Kidney (tissue), 14 donors: ENCODE data around the gene EFNA3. TPM values are rescaled to one million over a fixed set of nuclear protein-coding genes. Genes with fewer than 3 reads are reported as not detected.

Experiments used
- DNase-seq, 5 donors: peaks; one replicate each; pipeline ENCODE4 v3.0.0-alpha.2; 2013 to 2020
- FAIRE-seq: peaks from 2 replicates; lab custom pipeline; 2012; peaks lifted over from hg19 to GRCh38; lab: Jason Lieb, UNC
- H3K27ac ChIP-seq, 2 donors: one replicate each; pipeline ENCODE4 v1.7.0; 2013; ENCODE audit warnings: low read depth in 2 of 2, low read length in 2 of 2, inconsistent platforms in 1 of 2
- H3K27me3 ChIP-seq: one replicate; pipeline ENCODE4 v1.7.1; 2013; ENCODE audit warnings: low read length, inconsistent platforms; ENCODE audit not compliant: control insufficient read depth, insufficient read depth
- H3K36me3 ChIP-seq, 3 donors: one replicate each; pipeline versions ENCODE4 v1.7.0 to v1.7.1; 2013; ENCODE audit warnings: low read length in 3 of 3, control low read depth in 1 of 3, inconsistent platforms in 1 of 3; ENCODE audit not compliant: insufficient read depth in 3 of 3, control insufficient read depth in 2 of 3
- H3K4me1 ChIP-seq, 3 donors: one replicate each; pipeline versions ENCODE4 v1.7.0 to v1.7.1; 2013; ENCODE audit warnings: low read length in 3 of 3, inconsistent platforms in 1 of 3, low read depth in 1 of 3; ENCODE audit not compliant: control insufficient read depth in 2 of 3, insufficient read depth in 2 of 3
- H3K4me3 ChIP-seq, 3 donors: one replicate each; pipeline versions ENCODE4 v1.7.0 to v1.8.1; 2013; ENCODE audit warnings: low read length in 3 of 3, control low read depth in 1 of 3, inconsistent platforms in 1 of 3
- H3K9ac ChIP-seq, 3 donors: one replicate each; pipeline versions ENCODE4 v1.7.0 to v1.7.1; 2013; ENCODE audit warnings: low read length in 3 of 3, control low read depth in 1 of 3, inconsistent platforms in 1 of 3
- H3K9me3 ChIP-seq, 3 donors: one replicate each; pipeline versions ENCODE4 v1.7.0 to v1.7.1; 2013; ENCODE audit warnings: low read length in 3 of 3, control low read depth in 1 of 3, inconsistent platforms in 1 of 3; ENCODE audit not compliant: control insufficient read depth in 2 of 3, insufficient read depth in 1 of 3
- intact Hi-C: fragments of 100-400 bp; cut with DNase I; formaldehyde crosslinking; loops from one replicate; pipeline ENCODE4 v1.11.1; 2022
- polyA plus RNA-seq: library from polyadenylated mRNA; stranded (reverse); fragments of 350-450 nt; fragmentation: Illumina TruSeq; extraction: RNeasy Lipid Tissue Mini Kit (QIAGEN cat#74804); gene quantifications from one replicate; pipeline ENCODE4 v1.2.3, GENCODE V29; 2014; ENCODE audit warnings: low read depth, low replicate concordance; ENCODE audit not compliant: insufficient read depth
- total RNA-seq: library from RNA; stranded (reverse); fragmentation: NEBNext Ultra II Directional; extraction: Animal tissue kit (Norgen Biotek cat#: 25700); gene quantifications from one replicate; pipeline ENCODE4 v1.2.1, GENCODE V29; 2021
- TF ChIP-seq, protein P1 (sequence below): IDR thresholded peaks from 3 replicates; pipeline ENCODE4 v1.5.1; 2012; ENCODE audit warnings: mild to moderate bottlenecking, moderate library complexity, borderline replicate concordance; ENCODE audit not compliant: insufficient read depth; ENCODE audit errors: extremely low read depth
- donor health status: control.
- donor health status: control.
- donor health status: control.
- donor health status: control.
- donor health status: control.
- donor health status: DM: yes; HTN: yes; CAD: no.
- donor health status: Normal renal cell carcinoma (clear cell type).

Gene EFNA3
- total and polyA plus RNA-seq, 2 donors from 2014 or later: 1.2 to 1.7 TPM

- Histone ChIP-seq H3K9ac (no peak overlapping the region), H3K4me3 (no peak overlapping the region), H3K4me1 (peaks cover 0 to 12% (median 10%) of the 10 kb centered on the region in 3 donors), H3K9me3 (no peaks in the 10 kb centered on the region), H3K36me3 (no peaks in the 10 kb centered on the region), H3K27ac (no peak overlapping the region), H3K27me3 (peaks cover 3% of the 10 kb centered on the region)
- FAIRE-seq (no peak), DNase-seq (peak in 2 of 5 donors; percentile 56 to 73)
- intact Hi-C loops: no loop called here
- TF ChIP-seq, protein P1, sequence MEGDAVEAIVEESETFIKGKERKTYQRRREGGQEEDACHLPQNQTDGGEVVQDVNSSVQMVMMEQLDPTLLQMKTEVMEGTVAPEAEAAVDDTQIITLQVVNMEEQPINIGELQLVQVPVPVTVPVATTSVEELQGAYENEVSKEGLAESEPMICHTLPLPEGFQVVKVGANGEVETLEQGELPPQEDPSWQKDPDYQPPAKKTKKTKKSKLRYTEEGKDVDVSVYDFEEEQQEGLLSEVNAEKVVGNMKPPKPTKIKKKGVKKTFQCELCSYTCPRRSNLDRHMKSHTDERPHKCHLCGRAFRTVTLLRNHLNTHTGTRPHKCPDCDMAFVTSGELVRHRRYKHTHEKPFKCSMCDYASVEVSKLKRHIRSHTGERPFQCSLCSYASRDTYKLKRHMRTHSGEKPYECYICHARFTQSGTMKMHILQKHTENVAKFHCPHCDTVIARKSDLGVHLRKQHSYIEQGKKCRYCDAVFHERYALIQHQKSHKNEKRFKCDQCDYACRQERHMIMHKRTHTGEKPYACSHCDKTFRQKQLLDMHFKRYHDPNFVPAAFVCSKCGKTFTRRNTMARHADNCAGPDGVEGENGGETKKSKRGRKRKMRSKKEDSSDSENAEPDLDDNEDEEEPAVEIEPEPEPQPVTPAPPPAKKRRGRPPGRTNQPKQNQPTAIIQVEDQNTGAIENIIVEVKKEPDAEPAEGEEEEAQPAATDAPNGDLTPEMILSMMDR: no peak
These were observed 8.4 kb downstream of the EFNA3 start for GRCh38 chr1:155086856-155087535.

DNA sequence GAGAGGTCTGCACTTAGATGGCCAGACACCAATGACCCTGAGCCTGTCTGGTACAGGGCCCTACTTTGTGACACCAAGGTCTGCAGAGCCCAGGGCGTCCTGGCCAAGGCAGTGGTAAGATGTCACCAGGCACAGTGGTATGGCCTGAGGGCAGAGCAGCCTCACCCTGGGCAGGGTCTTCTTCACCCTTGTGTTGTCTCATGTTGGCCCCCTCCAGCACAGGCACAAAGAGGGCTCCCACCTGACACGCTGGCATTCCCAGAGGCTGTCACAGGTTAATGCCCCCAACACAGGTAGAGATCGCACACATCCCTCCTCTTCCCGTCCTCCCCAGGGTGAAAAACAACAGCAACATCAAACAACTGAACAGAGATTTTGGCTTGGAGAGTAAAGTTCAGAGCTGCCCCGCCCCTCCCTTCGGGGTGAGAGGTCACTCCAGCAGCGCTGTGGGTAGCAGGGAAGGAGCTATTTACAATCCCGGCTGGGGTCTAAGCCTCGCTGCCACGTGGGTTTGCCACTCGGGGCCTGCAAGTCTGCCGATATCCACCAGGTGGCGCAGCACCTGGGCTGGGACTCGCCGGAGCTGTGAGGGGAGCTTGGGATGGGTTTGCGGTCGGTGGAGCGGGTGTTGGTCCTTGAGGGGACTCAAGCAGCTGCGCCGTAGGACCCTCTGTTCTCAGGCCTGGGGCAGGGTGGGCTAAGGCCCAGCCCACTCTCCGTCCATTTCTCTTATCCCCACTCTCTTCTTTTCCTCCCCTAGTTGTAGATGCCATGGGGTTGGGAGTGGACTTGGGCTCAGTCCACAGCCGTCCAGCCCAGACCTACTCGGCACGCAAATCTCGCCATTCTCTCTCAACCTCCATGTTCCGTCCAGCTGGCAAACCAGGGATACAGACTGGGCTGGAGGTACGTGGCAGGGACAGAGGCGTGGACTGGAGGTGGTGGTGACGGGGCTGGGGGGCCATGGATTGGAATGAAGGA, 12.7 kb downstream of the EFNA3 start:
- no peak for FAIRE-seq
- TF ChIP-seq, protein P1: peak; percentile 98
- peak; percentile 81 to 91 (median 88) for DNase-seq
- Histone ChIP-seq H3K36me3 (no peaks in the 10 kb centered on the region), H3K27me3 (no peaks in the 10 kb centered on the region), H3K4me3 (no peak overlapping the region), H3K9ac (no peak overlapping the region), H3K4me1 (peaks cover 0 to 4% (median 0%) of the 10 kb centered on the region in 3 donors), H3K27ac (no peak overlapping the region), H3K9me3 (no peaks in the 10 kb centered on the region)
- intact Hi-C loops: loop anchor here (5.0 kb wide), 1 partner anchor 76 kb away; no protein-coding TSS in a partner anchor

GRCh38 chr1:155092131-155092530, 13.5 kb downstream of the EFNA3 start:
- H3K9me3 ChIP-seq: no peaks in the 10 kb centered on the region
- peak in 2 of 5 donors; percentile 47 to 70 for DNase-seq
- H3K27me3 ChIP-seq: no peaks in the 10 kb centered on the region
- no peak overlapping the region for H3K4me3 ChIP-seq
- no peak for FAIRE-seq
- H3K36me3 ChIP-seq: no peaks in the 10 kb centered on the region
- H3K9ac ChIP-seq: no peak overlapping the region
- intact Hi-C loops: loop anchor here (5.0 kb wide), 1 partner anchor 75 kb away; no protein-coding TSS in a partner anchor
- H3K27ac ChIP-seq: no peak overlapping the region
- H3K4me1 ChIP-seq: peaks cover 0 to 4% (median 0%) of the 10 kb centered on the region in 3 donors
- TF ChIP-seq, protein P1: no peak
